Lower lobe of right lung (tissue), 2 donors: ENCODE results near the gene JMJD1C. TPM values are rescaled to one million over a fixed set of nuclear protein-coding genes. Genes with fewer than 3 reads are reported as not detected.

ENCODE experiments used
- ATAC-seq, 2 donors: fragments of 200-7000 bp; cut with Tn5 transposase; one replicate each; pipeline ENCODE4 v1.9.1; 2020 to 2022; ENCODE audit warnings: mild to moderate bottlenecking in 2 of 2, moderate library complexity in 2 of 2
- DNase-seq: peaks from one replicate; pipeline ENCODE4 v3.0.0-alpha.2; 2020
- H3K27ac ChIP-seq: fragments of 200-600 bp; one replicate; pipeline ENCODE4 v1.8.0; 2022
- H3K27me3 ChIP-seq: fragments of 200-600 bp; one replicate; pipeline ENCODE4 v1.8.0; 2022; ENCODE audit warnings: low read depth
- H3K36me3 ChIP-seq: fragments of 200-600 bp; one replicate; pipeline ENCODE4 v1.8.0; 2022; ENCODE audit warnings: mild to moderate bottlenecking
- H3K4me1 ChIP-seq: fragments of 200-600 bp; one replicate; pipeline ENCODE4 v1.8.0; 2022
- H3K4me3 ChIP-seq: fragments of 200-600 bp; one replicate; pipeline ENCODE4 v1.8.0; 2022; ENCODE audit warnings: mild to moderate bottlenecking
- H3K9me3 ChIP-seq: fragments of 200-600 bp; one replicate; pipeline ENCODE4 v1.8.0; 2022
- CTCF ChIP-seq: fragments of 200-600 bp; IDR thresholded peaks from one replicate; pipeline ENCODE4 v1.8.0; 2022; ENCODE audit warnings: antibody characterized with exemption, mild to moderate bottlenecking
- intact Hi-C: fragments of 100-400 bp; cut with DNase I; formaldehyde crosslinking; loops from one replicate; pipeline ENCODE4 v1.11.0; 2022
- total RNA-seq: library from RNA; stranded (reverse); fragmentation: NEBNext Ultra II Directional; extraction: Animal tissue kit (Norgen Biotek cat#: 25700); gene quantifications from one replicate; pipeline ENCODE4 v1.2.1, GENCODE V29; 2021
- donor health status: DM: no; HTN: yes; CAD: no; lungs with severe emphysema.

Gene JMJD1C
- total RNA-seq, 1 donor from 2014 or later: 100.0 TPM

GRCh38 chr10:63415640-63416244 is 50.0 kb downstream of the JMJD1C start:
- intact Hi-C loops: no loop called here
- DNase-seq: no peak
- no peaks in the 10 kb centered on the region for H3K9me3 ChIP-seq
- TF ChIP-seq CTCF: no peak
- no peak overlapping the region for H3K27ac ChIP-seq
- H3K27me3 ChIP-seq: no peaks in the 10 kb centered on the region
- H3K4me1 ChIP-seq: peaks cover 34% of the 10 kb centered on the region
- no peaks in the 10 kb centered on the region for H3K36me3 ChIP-seq
- H3K4me3 ChIP-seq: no peak overlapping the region
- ATAC-seq: no peak

- Histone ChIP-seq H3K9me3 (no peaks in the 10 kb centered on the region), H3K27me3 (no peaks in the 10 kb centered on the region), H3K4me1 (peaks cover 34% of the 10 kb centered on the region), H3K36me3 (no peaks in the 10 kb centered on the region), H3K27ac (no peak overlapping the region), H3K4me3 (no peak overlapping the region)
- DNase-seq: no peak
- peak in 1 of 2 donors; percentile 54 for ATAC-seq
- intact Hi-C loops: no loop called here
- TF ChIP-seq CTCF: no peak
Observed at GRCh38 chr10:63414481-63415260, 51.1 kb downstream of the JMJD1C start.

GRCh38 chr10:63413429-63413828 is 52.3 kb downstream of the JMJD1C start:
- ATAC-seq: no peak
- no peak overlapping the region for H3K4me3 ChIP-seq

GRCh38 chr10:63412304-63412703 is 53.5 kb downstream of the JMJD1C start:
- ATAC-seq: peak in 1 of 2 donors; percentile 31
- H3K27me3 ChIP-seq: no peaks in the 10 kb centered on the region
- intact Hi-C loops: no loop called here
- no peak for DNase-seq
- H3K36me3 ChIP-seq: peaks cover 4% of the 10 kb centered on the region
- H3K9me3 ChIP-seq: no peaks in the 10 kb centered on the region
- peaks cover 26% of the 10 kb centered on the region for H3K4me1 ChIP-seq
- H3K4me3 ChIP-seq: no peak overlapping the region
- no peak overlapping the region for H3K27ac ChIP-seq
- no peak for TF ChIP-seq CTCF

More at GRCh38 chr10:63413429-63413828, 52.3 kb downstream of the JMJD1C start:
- TF ChIP-seq CTCF: no peak
- DNase-seq: no peak
- Histone ChIP-seq H3K36me3 (no peaks in the 10 kb centered on the region), H3K9me3 (no peaks in the 10 kb centered on the region), H3K4me1 (peaks cover 34% of the 10 kb centered on the region), H3K27me3 (no peaks in the 10 kb centered on the region), H3K27ac (no peak overlapping the region)
- intact Hi-C loops: no loop called here

GRCh38 chr10:63410633-63411032 is 55.1 kb downstream of the JMJD1C start:
- no peak overlapping the region for H3K4me3 ChIP-seq
- ATAC-seq: no peak
- H3K9me3 ChIP-seq: no peaks in the 10 kb centered on the region
- no peak overlapping the region for H3K27ac ChIP-seq
- intact Hi-C loops: no loop called here
- no peak for DNase-seq
- no peaks in the 10 kb centered on the region for H3K27me3 ChIP-seq
- no peak for TF ChIP-seq CTCF
- peaks cover 4% of the 10 kb centered on the region for H3K36me3 ChIP-seq
- H3K4me1 ChIP-seq: peaks cover 13% of the 10 kb centered on the region
